Caco-2 (cell line): Measurements from ENCODE around the gene SRGAP1. TPM values are rescaled to one million over a fixed set of nuclear protein-coding genes. Genes with fewer than 3 reads are reported as not detected.

Experiments
- BruUV-seq: library from RNA; stranded (reverse); fragments of 400-500 nt; replicated peaks from 2 replicates; lab custom pipeline; 2021; lab: Mats Ljungman, UMichigan
- CTCF ChIA-PET: fragments of 300-600 bp; sonication (Branson Sonifier 250); formaldehyde crosslinking; loops from one replicate; lab custom pipeline; 2022; ENCODE audit warnings: antibody characterized with exemption; lab: Charles Lee
- POLR2A ChIA-PET: fragments of 300-600 bp; sonication (Branson Sonifier 250); formaldehyde crosslinking; loops from one replicate; lab custom pipeline; 2022; ENCODE audit warnings: antibody characterized with exemption; lab: Charles Lee
- DNase-seq, 2 experiments: peaks; one replicate each; pipeline versions ENCODE4 v3.0.0 to v3.0.0-alpha.2; 2020 to 2022
- H3K27me3 ChIP-seq: replicated peaks from 2 replicates; pipeline ENCODE4 v1.6.0; 2011; ENCODE audit warnings: low read length; ENCODE audit not compliant: control insufficient read depth, insufficient read depth
- H3K36me3 ChIP-seq: 2 replicates; pipeline ENCODE4 v1.5.1; 2011; ENCODE audit warnings: low read length; ENCODE audit not compliant: control insufficient read depth, insufficient read depth
- H3K4me1 ChIP-seq: fragments of 250-450 bp; sonication (Bioruptor Pico); 2 replicates; pipeline ENCODE4 v1.5.1; 2020; ENCODE audit warnings: mild to moderate bottlenecking
- H3K4me3 ChIP-seq: 2 replicates; pipeline ENCODE4 v1.5.1; 2011; ENCODE audit warnings: low read depth, mild to moderate bottlenecking, control low read depth, low read length
- H3K9me3 ChIP-seq: fragments of 250-450 bp; sonication (Bioruptor Pico); 2 replicates; pipeline ENCODE4 v1.5.1; 2020; ENCODE audit warnings: mild to moderate bottlenecking, moderate library complexity
- H3K27ac Mint-ChIP-seq: one replicate; pipeline ENCODE4 v1.8.0; 2022; ENCODE audit warnings: mixed read lengths; ENCODE audit not compliant: unreplicated experiment
- H3K27me3 Mint-ChIP-seq: one replicate; pipeline ENCODE4 v1.8.0; 2022; ENCODE audit warnings: mixed read lengths; ENCODE audit not compliant: insufficient read depth, unreplicated experiment
- H3K36me3 Mint-ChIP-seq: one replicate; pipeline ENCODE4 v1.8.0; 2022; ENCODE audit warnings: mild to moderate bottlenecking, mixed read lengths; ENCODE audit not compliant: insufficient read depth, unreplicated experiment
- H3K4me1 Mint-ChIP-seq: one replicate; pipeline ENCODE4 v1.8.0; 2022; ENCODE audit warnings: low read depth, mixed read lengths; ENCODE audit not compliant: unreplicated experiment
- H3K4me3 Mint-ChIP-seq: one replicate; pipeline ENCODE4 v1.8.0; 2022; ENCODE audit warnings: mild to moderate bottlenecking, moderate library complexity, mixed read lengths; ENCODE audit not compliant: unreplicated experiment
- H3K9me3 Mint-ChIP-seq: one replicate; pipeline ENCODE4 v1.8.0; 2022; ENCODE audit warnings: mixed read lengths; ENCODE audit not compliant: unreplicated experiment
- intact Hi-C: fragments of 100-400 bp; cut with micrococcal nuclease; formaldehyde crosslinking; loops from one replicate; pipeline ENCODE4 v1.10.0; 2022; ENCODE audit not compliant: unreplicated experiment
- total RNA-seq: library from RNA; stranded (reverse); gene quantifications from 2 replicates; pipeline ENCODE4 v1.2.3, GENCODE V29; 2022
- TF ChIP-seq, protein P1 (sequence below), 2 experiments: fragments of 200-600 bp in 1 of 2; IDR thresholded peaks; 1 replicate in 1 of 2; 2 replicates in 1 of 2; pipeline versions ENCODE4 v1.5.1 to v1.8.0; 2011 to 2022; ENCODE audit warnings: antibody characterized with exemption in 1 of 2, control low read depth in 1 of 2, inconsistent platforms in 1 of 2, low read depth in 1 of 2, low read length in 1 of 2, mild to moderate bottlenecking in 1 of 2, moderate library complexity in 1 of 2; ENCODE audit not compliant: insufficient read depth in 1 of 2, severe bottlenecking in 1 of 2, unreplicated experiment in 1 of 2

SRGAP1 gene
- total RNA-seq, 1 experiment from 2014 or later, result 22.1 TPM

GRCh38 chr12:63964301-63964700 lies 119.8 kb downstream of the SRGAP1 start:
- TF ChIP-seq, protein P1, sequence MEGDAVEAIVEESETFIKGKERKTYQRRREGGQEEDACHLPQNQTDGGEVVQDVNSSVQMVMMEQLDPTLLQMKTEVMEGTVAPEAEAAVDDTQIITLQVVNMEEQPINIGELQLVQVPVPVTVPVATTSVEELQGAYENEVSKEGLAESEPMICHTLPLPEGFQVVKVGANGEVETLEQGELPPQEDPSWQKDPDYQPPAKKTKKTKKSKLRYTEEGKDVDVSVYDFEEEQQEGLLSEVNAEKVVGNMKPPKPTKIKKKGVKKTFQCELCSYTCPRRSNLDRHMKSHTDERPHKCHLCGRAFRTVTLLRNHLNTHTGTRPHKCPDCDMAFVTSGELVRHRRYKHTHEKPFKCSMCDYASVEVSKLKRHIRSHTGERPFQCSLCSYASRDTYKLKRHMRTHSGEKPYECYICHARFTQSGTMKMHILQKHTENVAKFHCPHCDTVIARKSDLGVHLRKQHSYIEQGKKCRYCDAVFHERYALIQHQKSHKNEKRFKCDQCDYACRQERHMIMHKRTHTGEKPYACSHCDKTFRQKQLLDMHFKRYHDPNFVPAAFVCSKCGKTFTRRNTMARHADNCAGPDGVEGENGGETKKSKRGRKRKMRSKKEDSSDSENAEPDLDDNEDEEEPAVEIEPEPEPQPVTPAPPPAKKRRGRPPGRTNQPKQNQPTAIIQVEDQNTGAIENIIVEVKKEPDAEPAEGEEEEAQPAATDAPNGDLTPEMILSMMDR (IDR thresholded peaks at IDR 0.05; ENCODE audit: insufficient read depth in 1 of 2, low read depth in 1 of 2, low read length in 1 of 2, severe bottlenecking in 1 of 2, unreplicated experiment in 1 of 2), result no peak
- no peaks in the 10 kb centered on the region for H3K27me3 ChIP-seq
- BruUV-seq, result no TSS peak
- Mint-ChIP-seq H3K27me3 (no peaks in the 10 kb centered on the region), H3K27ac (no peak overlapping the region), H3K4me3 (no peak overlapping the region), H3K36me3 (no peaks in the 10 kb centered on the region), H3K9me3 (no peaks in the 10 kb centered on the region), H3K4me1 (no peaks in the 10 kb centered on the region)
- ChIA-PET CTCF (no interaction called here), POLR2A (no interaction called here)
- 0 out of 2 replicates have a peak, but pooled peaks cover 4% of the 10 kb centered on the region for H3K4me1 ChIP-seq
- no peak overlapping the region for H3K4me3 ChIP-seq
- no peaks in the 10 kb centered on the region; the same call in 1 of the 2 replicates for H3K9me3 ChIP-seq
- no peaks in the 10 kb centered on the region; the same call in 1 of the 2 replicates for H3K36me3 ChIP-seq
- intact Hi-C loops, result no loop called here
- no peak for DNase-seq

GRCh38 chr12:63965936-63966605 lies 121.6 kb downstream of the SRGAP1 start:
- H3K27me3 ChIP-seq, result no peaks in the 10 kb centered on the region
- TF ChIP-seq, protein P1 (IDR thresholded peaks at IDR 0.05; ENCODE audit: insufficient read depth in 1 of 2, low read depth in 1 of 2, low read length in 1 of 2, severe bottlenecking in 1 of 2, unreplicated experiment in 1 of 2), result no peak
- H3K9me3 Mint-ChIP-seq, result no peaks in the 10 kb centered on the region
- no peak overlapping the region for H3K4me3 Mint-ChIP-seq
- H3K36me3 ChIP-seq, result no peaks in the 10 kb centered on the region; the same call in 1 of the 2 replicates
- no peaks in the 10 kb centered on the region for H3K27me3 Mint-ChIP-seq
- peaks cover 12% of the 10 kb centered on the region for H3K4me1 Mint-ChIP-seq
- H3K4me1 ChIP-seq, result 0 out of 2 replicates have a peak, but pooled peaks cover 4% of the 10 kb centered on the region
- intact Hi-C loops, result no loop called here
- H3K4me3 ChIP-seq, result no peak overlapping the region
- no peak for DNase-seq
- H3K36me3 Mint-ChIP-seq, result peaks cover 4% of the 10 kb centered on the region
- BruUV-seq, result no TSS peak
- no peaks in the 10 kb centered on the region; the same call in 1 of the 2 replicates for H3K9me3 ChIP-seq
- POLR2A ChIA-PET, result no interaction called here
- CTCF ChIA-PET, result no interaction called here
- no peak overlapping the region for H3K27ac Mint-ChIP-seq

- peaks cover 9% of the 10 kb centered on the region for H3K36me3 Mint-ChIP-seq
- Histone ChIP-seq H3K4me3 (no peak overlapping the region), H3K4me1 (0 out of 2 replicates have a peak, but pooled peaks cover 4% of the 10 kb centered on the region), H3K36me3 (no peaks in the 10 kb centered on the region; the same call in 1 of the 2 replicates), H3K9me3 (no peaks in the 10 kb centered on the region; the same call in 1 of the 2 replicates), H3K27me3 (no peaks in the 10 kb centered on the region)
- no peak for DNase-seq
- no peak overlapping the region for H3K4me3 Mint-ChIP-seq
- intact Hi-C loops, result no loop called here
- no peaks in the 10 kb centered on the region for H3K9me3 Mint-ChIP-seq
- CTCF ChIA-PET, result no interaction called here
- BruUV-seq, result no TSS peak
- TF ChIP-seq, protein P1 (IDR thresholded peaks at IDR 0.05; ENCODE audit: insufficient read depth in 1 of 2, low read depth in 1 of 2, low read length in 1 of 2, severe bottlenecking in 1 of 2, unreplicated experiment in 1 of 2), result no peak
- H3K27ac Mint-ChIP-seq, result no peak overlapping the region
- POLR2A ChIA-PET, result no interaction called here
- H3K4me1 Mint-ChIP-seq, result peaks cover 17% of the 10 kb centered on the region
- H3K27me3 Mint-ChIP-seq, result no peaks in the 10 kb centered on the region
Observed at GRCh38 chr12:63966606-63966975, 122.1 kb downstream of the SRGAP1 start.
